Glutamatergic neuron (in vitro differentiated cells): Measurements from ENCODE around the gene ZNF608. TPM values are rescaled to one million over a fixed set of nuclear protein-coding genes. Genes with fewer than 3 reads are reported as not detected.

Source experiments
- DNase-seq: peaks from one replicate; pipeline ENCODE4 v3.0.0; 2022
- H3K27ac Mint-ChIP-seq: one replicate; pipeline ENCODE4 v1.8.0; 2020; ENCODE audit warnings: mild to moderate bottlenecking, mixed read lengths, inconsistent platforms; ENCODE audit not compliant: unreplicated experiment
- H3K27me3 Mint-ChIP-seq: one replicate; pipeline ENCODE4 v1.8.0; 2020; ENCODE audit warnings: mild to moderate bottlenecking, moderate library complexity, mixed read lengths, inconsistent platforms; ENCODE audit not compliant: unreplicated experiment
- H3K36me3 Mint-ChIP-seq: one replicate; pipeline ENCODE4 v1.8.0; 2020; ENCODE audit warnings: mild to moderate bottlenecking, mixed read lengths, inconsistent platforms; ENCODE audit not compliant: unreplicated experiment
- H3K4me1 Mint-ChIP-seq: one replicate; pipeline ENCODE4 v1.8.0; 2020; ENCODE audit warnings: mild to moderate bottlenecking, low read depth, mixed read lengths, inconsistent platforms; ENCODE audit not compliant: unreplicated experiment
- H3K4me3 Mint-ChIP-seq: one replicate; pipeline ENCODE4 v1.8.0; 2020; ENCODE audit warnings: mild to moderate bottlenecking, mixed read lengths, inconsistent platforms; ENCODE audit not compliant: unreplicated experiment
- H3K9me3 Mint-ChIP-seq: one replicate; pipeline ENCODE4 v1.8.0; 2020; ENCODE audit warnings: mild to moderate bottlenecking, moderate library complexity, mixed read lengths, inconsistent platforms; ENCODE audit not compliant: unreplicated experiment
- total RNA-seq: library from RNA; stranded (reverse); fragmentation: NEBNext Ultra II Directional; extraction: Animal tissue kit (Norgen Biotek cat#: 25700); gene quantifications from one replicate; pipeline ENCODE4 v1.2.1, GENCODE V29; 2021; ENCODE audit not compliant: unreplicated experiment
- TF ChIP-seq, protein P1 (sequence below): fragments of 200-600 bp; sonication (generic); IDR thresholded peaks from one replicate; pipeline ENCODE4 v1.5.0; 2021; ENCODE audit not compliant: partially characterized antibody, unreplicated experiment

The ZNF608 gene
- total RNA-seq, 1 donor from 2014 or later: 161 TPM

DNA sequence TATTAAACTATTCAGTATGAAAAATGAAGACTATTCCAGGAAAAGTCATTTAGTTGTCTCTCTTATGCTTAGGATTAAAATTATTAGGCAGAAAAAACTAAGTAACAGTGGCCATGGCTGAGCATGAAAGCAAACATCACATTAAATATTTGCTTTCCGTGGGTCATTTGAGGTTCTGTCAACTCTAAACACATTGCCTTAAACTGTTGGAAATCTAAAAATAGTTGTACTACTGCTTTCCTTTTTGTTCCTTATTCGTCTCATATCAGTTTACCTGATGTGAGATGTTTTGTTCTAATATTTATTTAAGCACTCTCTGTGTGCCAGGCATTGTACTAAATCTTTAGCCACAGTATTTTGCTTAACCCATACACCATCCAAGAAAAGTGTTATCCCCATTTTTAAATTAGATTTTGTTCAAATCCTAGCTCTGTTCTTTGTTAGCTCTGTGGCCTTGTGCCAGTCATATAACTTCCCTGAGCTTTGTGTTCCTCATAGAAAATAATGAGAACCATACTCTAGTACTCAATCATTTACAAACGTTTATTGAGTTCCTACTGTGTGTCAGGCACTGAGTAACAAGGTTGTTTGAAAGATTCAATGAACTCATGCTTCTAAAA, 18.7 kb upstream of the ZNF608 start:
- no peak overlapping the region for H3K4me3 Mint-ChIP-seq
- H3K27ac Mint-ChIP-seq: no peak overlapping the region
- H3K9me3 Mint-ChIP-seq: no peaks in the 10 kb centered on the region
- no peaks in the 10 kb centered on the region for H3K27me3 Mint-ChIP-seq
- DNase-seq: no peak
- H3K4me1 Mint-ChIP-seq: no peaks in the 10 kb centered on the region
- no peaks in the 10 kb centered on the region for H3K36me3 Mint-ChIP-seq
- TF ChIP-seq, protein P1, sequence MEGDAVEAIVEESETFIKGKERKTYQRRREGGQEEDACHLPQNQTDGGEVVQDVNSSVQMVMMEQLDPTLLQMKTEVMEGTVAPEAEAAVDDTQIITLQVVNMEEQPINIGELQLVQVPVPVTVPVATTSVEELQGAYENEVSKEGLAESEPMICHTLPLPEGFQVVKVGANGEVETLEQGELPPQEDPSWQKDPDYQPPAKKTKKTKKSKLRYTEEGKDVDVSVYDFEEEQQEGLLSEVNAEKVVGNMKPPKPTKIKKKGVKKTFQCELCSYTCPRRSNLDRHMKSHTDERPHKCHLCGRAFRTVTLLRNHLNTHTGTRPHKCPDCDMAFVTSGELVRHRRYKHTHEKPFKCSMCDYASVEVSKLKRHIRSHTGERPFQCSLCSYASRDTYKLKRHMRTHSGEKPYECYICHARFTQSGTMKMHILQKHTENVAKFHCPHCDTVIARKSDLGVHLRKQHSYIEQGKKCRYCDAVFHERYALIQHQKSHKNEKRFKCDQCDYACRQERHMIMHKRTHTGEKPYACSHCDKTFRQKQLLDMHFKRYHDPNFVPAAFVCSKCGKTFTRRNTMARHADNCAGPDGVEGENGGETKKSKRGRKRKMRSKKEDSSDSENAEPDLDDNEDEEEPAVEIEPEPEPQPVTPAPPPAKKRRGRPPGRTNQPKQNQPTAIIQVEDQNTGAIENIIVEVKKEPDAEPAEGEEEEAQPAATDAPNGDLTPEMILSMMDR: no peak

DNA sequence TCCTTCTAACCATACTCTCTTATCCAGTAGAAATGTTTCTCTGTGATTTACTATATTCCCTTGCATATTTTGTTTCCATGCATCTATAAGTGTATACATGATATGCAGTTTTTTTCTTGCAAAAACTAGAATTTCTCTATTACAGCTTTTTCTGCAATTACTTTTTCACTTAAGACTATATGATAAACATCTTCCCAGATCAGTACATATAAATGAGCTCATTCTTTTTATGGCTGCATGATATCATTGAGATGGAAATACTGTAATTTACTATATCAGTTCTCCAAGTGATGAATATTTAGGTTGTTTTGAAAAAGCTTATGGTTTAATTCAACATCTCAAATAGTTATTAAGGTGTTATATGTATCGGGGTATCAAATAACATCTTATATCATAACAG, 18.1 kb upstream of the ZNF608 start:
- no peaks in the 10 kb centered on the region for H3K27me3 Mint-ChIP-seq
- no peaks in the 10 kb centered on the region for H3K4me1 Mint-ChIP-seq
- DNase-seq: no peak
- no peak overlapping the region for H3K4me3 Mint-ChIP-seq
- no peaks in the 10 kb centered on the region for H3K9me3 Mint-ChIP-seq
- H3K36me3 Mint-ChIP-seq: no peaks in the 10 kb centered on the region
- TF ChIP-seq, protein P1: no peak
- H3K27ac Mint-ChIP-seq: no peak overlapping the region

- no peaks in the 10 kb centered on the region for H3K36me3 Mint-ChIP-seq
- no peaks in the 10 kb centered on the region for H3K9me3 Mint-ChIP-seq
- DNase-seq: no peak
- H3K27ac Mint-ChIP-seq: no peak overlapping the region
- H3K27me3 Mint-ChIP-seq: no peaks in the 10 kb centered on the region
- no peak overlapping the region for H3K4me3 Mint-ChIP-seq
- H3K4me1 Mint-ChIP-seq: no peaks in the 10 kb centered on the region
- TF ChIP-seq, protein P1: no peak
Measured at GRCh38 chr5:124761010-124761409, 14.6 kb upstream of the ZNF608 start.

GRCh38 chr5:124760608-124761007, 14.2 kb upstream of the ZNF608 start:
- Mint-ChIP-seq H3K27ac (no peak overlapping the region), H3K4me3 (no peak overlapping the region), H3K9me3 (no peaks in the 10 kb centered on the region), H3K4me1 (peaks cover under 1% of the 10 kb centered on the region), H3K36me3 (no peaks in the 10 kb centered on the region), H3K27me3 (no peaks in the 10 kb centered on the region)
- DNase-seq: no peak
- TF ChIP-seq, protein P1: no peak

DNA sequence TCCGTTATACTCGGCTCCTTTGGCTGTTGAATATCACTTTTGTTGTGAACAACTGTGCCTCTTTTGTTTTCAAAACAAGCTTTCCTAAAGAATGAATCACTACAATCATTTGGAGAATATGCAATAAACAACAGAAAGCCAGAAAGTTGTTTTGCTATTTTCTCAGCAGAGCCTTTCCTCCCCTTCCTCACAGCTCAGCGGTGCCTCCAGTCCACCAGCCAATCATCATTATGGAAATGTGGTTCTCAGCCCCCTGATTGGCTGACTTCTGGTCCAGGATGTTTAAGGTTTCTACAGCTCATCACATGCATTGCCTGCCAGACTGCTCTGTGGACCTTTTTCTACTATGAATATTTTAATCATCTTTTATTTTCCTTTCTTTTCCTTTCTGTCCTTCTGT, 9.1 kb upstream of the ZNF608 start:
- peaks cover 2% of the 10 kb centered on the region for H3K27me3 Mint-ChIP-seq
- H3K27ac Mint-ChIP-seq: no peak overlapping the region
- TF ChIP-seq, protein P1: no peak
- H3K36me3 Mint-ChIP-seq: no peaks in the 10 kb centered on the region
- peaks cover 30% of the 10 kb centered on the region for H3K4me1 Mint-ChIP-seq
- no peak for DNase-seq
- H3K4me3 Mint-ChIP-seq: no peak overlapping the region
- peaks cover 3% of the 10 kb centered on the region for H3K9me3 Mint-ChIP-seq
